Peyer's patch (tissue), 4 donors: Measurements from ENCODE around the gene POGK.

Experiments
- POLR2A ChIP-seq, 2 donors: fragments of 450-650 bp; IDR thresholded peaks; one replicate each; pipeline ENCODE4 v1.5.1; 2017; ENCODE audit warnings: antibody characterized with exemption in 2 of 2, mild to moderate bottlenecking in 2 of 2, moderate library complexity in 2 of 2
- TF ChIP-seq, protein P1 (sequence below), 6 experiments: fragments of 450-650 bp in 4 of 6; fragments of 200-600 bp in 2 of 6; sonication (generic) in 1 of 6; IDR thresholded peaks; one replicate each; pipeline ENCODE4 v1.5.1; 2017 to 2019; ENCODE audit warnings: antibody characterized with exemption in 6 of 6, mild to moderate bottlenecking in 3 of 6, moderate library complexity in 1 of 6

- TF ChIP-seq, protein P1, sequence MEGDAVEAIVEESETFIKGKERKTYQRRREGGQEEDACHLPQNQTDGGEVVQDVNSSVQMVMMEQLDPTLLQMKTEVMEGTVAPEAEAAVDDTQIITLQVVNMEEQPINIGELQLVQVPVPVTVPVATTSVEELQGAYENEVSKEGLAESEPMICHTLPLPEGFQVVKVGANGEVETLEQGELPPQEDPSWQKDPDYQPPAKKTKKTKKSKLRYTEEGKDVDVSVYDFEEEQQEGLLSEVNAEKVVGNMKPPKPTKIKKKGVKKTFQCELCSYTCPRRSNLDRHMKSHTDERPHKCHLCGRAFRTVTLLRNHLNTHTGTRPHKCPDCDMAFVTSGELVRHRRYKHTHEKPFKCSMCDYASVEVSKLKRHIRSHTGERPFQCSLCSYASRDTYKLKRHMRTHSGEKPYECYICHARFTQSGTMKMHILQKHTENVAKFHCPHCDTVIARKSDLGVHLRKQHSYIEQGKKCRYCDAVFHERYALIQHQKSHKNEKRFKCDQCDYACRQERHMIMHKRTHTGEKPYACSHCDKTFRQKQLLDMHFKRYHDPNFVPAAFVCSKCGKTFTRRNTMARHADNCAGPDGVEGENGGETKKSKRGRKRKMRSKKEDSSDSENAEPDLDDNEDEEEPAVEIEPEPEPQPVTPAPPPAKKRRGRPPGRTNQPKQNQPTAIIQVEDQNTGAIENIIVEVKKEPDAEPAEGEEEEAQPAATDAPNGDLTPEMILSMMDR (IDR thresholded peaks at IDR 0.05) = no peak
- TF ChIP-seq POLR2A (IDR thresholded peaks at IDR 0.05) = no peak
These were observed 16.3 kb downstream of the POGK start for GRCh38 chr1:166855558-166855957.
